GM21737 (cell line): Measurements from ENCODE around the gene NACC1.

Source experiments
- ATAC-seq: cut with Tn5 transposase; IDR thresholded peaks from one replicate; pipeline ENCODE4 v1.9.1; 2021; ENCODE audit warnings: mild to moderate bottlenecking, moderate library complexity; ENCODE audit not compliant: unreplicated experiment

NACC1 gene

GRCh38 chr19:13087795-13088537, 30.1 kb upstream of the NACC1 start:
- ATAC-seq = no peak

GRCh38 chr19:13089139-13089856, 28.8 kb upstream of the NACC1 start:
- no peak for ATAC-seq

- no peak for ATAC-seq
These were observed 28.1 kb upstream of the NACC1 start for GRCh38 chr19:13089857-13090507.

GRCh38 chr19:13090511-13091231, 27.4 kb upstream of the NACC1 start:
- ATAC-seq = no peak

GRCh38 chr19:13091400-13092157, 26.5 kb upstream of the NACC1 start:
- ATAC-seq = no peak

- ATAC-seq = no peak
These were observed 25.9 kb upstream of the NACC1 start for GRCh38 chr19:13092158-13092543.

GRCh38 chr19:13092606-13093235, 25.3 kb upstream of the NACC1 start:
- ATAC-seq = no peak

- ATAC-seq = no peak
These were observed 24.5 kb upstream of the NACC1 start for GRCh38 chr19:13093407-13094105.

GRCh38 chr19:13094106-13094504, 24.0 kb upstream of the NACC1 start:
- ATAC-seq = no peak

GRCh38 chr19:13094771-13095392, 23.2 kb upstream of the NACC1 start:
- no peak for ATAC-seq

GRCh38 chr19:13095393-13095784, 22.7 kb upstream of the NACC1 start:
- no peak for ATAC-seq

GRCh38 chr19:13095934-13096927, 21.8 kb upstream of the NACC1 start:
- ATAC-seq = no peak

GRCh38 chr19:13097033-13097462, 21.0 kb upstream of the NACC1 start:
- no peak for ATAC-seq

- no peak for ATAC-seq
These were observed 20.4 kb upstream of the NACC1 start for GRCh38 chr19:13097463-13098258.

GRCh38 chr19:13098277-13099072, 19.6 kb upstream of the NACC1 start:
- ATAC-seq = no peak
